ENCODE measurements around the gene PLAC9.

Gene PLAC9

DNA sequence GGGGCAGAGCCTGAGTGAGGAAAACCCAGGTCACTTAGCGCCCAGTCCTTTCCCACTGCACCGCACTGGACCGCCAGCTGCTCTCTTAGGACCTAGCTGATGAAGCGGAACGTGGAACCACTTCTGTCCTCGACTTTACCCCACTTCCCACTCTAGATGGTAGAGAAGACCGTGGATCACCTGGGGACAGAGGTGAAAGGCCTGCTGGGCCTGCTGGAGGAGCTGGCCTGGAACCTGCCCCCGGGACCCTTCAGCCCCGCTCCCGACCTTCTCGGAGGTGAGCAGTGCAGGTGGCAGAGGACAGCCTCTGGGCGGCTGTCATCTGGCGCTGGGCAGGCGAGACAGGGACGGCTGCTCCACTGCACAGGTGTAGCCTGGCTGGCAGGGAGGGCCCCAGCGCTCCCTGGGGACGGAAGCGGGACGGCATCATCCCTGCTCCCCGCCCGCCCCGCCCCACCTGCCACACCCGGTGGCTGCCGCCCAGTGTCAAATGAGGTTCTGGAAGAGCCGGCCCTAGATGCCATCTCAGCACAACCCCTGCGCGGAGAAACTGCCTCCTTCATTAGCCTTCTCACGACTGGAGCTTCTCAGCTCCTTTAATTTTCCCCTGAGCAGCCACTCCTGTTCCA lies 11.7 kb downstream of the PLAC9 start (continued):
- TF ChIP-seq ZNF350 (tag by site-specific recombination; IDR thresholded peaks at IDR 0.05), result no peak
- TF ChIP-seq, protein P1, sequence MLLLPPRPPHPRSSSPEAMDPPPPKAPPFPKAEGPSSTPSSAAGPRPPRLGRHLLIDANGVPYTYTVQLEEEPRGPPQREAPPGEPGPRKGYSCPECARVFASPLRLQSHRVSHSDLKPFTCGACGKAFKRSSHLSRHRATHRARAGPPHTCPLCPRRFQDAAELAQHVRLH (tag by site-specific recombination; IDR thresholded peaks at IDR 0.05), result no peak
- TF ChIP-seq ZNF600 (tag by site-specific recombination; IDR thresholded peaks at IDR 0.05), result peak; percentile 62
- no peak for TF ChIP-seq ZBTB7A (tag by site-specific recombination; IDR thresholded peaks at IDR 0.05; ENCODE audit: low read depth)
- no peak for TF ChIP-seq YY2 (tag by site-specific recombination; IDR thresholded peaks at IDR 0.05)
- no peak for TF ChIP-seq MZF1 (tag by site-specific recombination; IDR thresholded peaks at IDR 0.05; ENCODE audit: borderline replicate concordance)
- no peak for TF ChIP-seq TCF7L2 (IDR thresholded peaks at IDR 0.05; ENCODE audit: borderline replicate concordance, low read depth, low read length)
- no peak for TF ChIP-seq HOXA7 (CRISPR knock-in tag; IDR thresholded peaks at IDR 0.05; ENCODE audit: borderline replicate concordance)
- no peak for TF ChIP-seq ZNF664 (tag by site-specific recombination; IDR thresholded peaks at IDR 0.05)
- TF ChIP-seq, protein P2, sequence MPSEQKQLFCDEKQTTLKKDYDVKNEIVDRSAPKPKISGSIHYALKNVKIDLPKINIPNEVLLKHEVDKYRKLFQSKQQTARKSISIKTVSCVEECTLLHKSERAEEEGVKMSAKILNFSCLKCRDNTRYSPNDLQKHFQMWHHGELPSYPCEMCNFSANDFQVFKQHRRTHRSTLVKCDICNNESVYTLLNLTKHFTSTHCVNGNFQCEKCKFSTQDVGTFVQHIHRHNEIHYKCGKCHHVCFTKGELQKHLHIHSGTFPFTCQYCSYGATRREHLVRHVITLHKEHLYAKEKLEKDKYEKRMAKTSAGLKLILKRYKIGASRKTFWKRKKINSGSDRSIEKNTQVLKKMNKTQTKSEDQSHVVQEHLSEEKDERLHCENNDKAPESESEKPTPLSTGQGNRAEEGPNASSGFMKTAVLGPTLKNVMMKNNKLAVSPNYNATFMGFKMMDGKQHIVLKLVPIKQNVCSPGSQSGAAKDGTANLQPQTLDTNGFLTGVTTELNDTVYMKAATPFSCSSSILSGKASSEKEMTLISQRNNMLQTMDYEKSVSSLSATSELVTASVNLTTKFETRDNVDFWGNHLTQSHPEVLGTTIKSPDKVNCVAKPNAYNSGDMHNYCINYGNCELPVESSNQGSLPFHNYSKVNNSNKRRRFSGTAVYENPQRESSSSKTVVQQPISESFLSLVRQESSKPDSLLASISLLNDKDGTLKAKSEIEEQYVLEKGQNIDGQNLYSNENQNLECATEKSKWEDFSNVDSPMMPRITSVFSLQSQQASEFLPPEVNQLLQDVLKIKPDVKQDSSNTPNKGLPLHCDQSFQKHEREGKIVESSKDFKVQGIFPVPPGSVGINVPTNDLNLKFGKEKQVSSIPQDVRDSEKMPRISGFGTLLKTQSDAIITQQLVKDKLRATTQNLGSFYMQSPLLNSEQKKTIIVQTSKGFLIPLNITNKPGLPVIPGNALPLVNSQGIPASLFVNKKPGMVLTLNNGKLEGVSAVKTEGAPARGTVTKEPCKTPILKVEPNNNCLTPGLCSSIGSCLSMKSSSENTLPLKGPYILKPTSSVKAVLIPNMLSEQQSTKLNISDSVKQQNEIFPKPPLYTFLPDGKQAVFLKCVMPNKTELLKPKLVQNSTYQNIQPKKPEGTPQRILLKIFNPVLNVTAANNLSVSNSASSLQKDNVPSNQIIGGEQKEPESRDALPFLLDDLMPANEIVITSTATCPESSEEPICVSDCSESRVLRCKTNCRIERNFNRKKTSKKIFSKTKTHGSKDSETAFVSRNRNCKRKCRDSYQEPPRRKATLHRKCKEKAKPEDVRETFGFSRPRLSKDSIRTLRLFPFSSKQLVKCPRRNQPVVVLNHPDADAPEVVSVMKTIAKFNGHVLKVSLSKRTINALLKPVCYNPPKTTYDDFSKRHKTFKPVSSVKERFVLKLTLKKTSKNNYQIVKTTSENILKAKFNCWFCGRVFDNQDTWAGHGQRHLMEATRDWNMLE (tag by site-specific recombination; conservative IDR thresholded peaks at IDR 0.05; ENCODE audit: low read depth), result no peak
- no peak for TF ChIP-seq ZNF776 (tag by site-specific recombination; IDR thresholded peaks at IDR 0.05; ENCODE audit: borderline replicate concordance)
- TF ChIP-seq KLF1 (tag by site-specific recombination; IDR thresholded peaks at IDR 0.05), result peak; percentile 81
- TF ChIP-seq SP2 (tag by site-specific recombination; IDR thresholded peaks at IDR 0.05), result 0 out of 2 replicates have a peak, but pooled peaks have one; percentile 3
- TF ChIP-seq ZNF416 (tag by site-specific recombination; IDR thresholded peaks at IDR 0.05), result no peak
- TF ChIP-seq, protein P3, sequence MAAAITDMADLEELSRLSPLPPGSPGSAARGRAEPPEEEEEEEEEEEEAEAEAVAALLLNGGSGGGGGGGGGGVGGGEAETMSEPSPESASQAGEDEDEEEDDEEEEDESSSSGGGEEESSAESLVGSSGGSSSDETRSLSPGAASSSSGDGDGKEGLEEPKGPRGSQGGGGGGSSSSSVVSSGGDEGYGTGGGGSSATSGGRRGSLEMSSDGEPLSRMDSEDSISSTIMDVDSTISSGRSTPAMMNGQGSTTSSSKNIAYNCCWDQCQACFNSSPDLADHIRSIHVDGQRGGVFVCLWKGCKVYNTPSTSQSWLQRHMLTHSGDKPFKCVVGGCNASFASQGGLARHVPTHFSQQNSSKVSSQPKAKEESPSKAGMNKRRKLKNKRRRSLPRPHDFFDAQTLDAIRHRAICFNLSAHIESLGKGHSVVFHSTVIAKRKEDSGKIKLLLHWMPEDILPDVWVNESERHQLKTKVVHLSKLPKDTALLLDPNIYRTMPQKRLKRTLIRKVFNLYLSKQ (tag by site-specific recombination; IDR thresholded peaks at IDR 0.05; ENCODE audit: borderline replicate concordance), result no peak
- no peak for TF ChIP-seq ZNF24 (tag by site-specific recombination; IDR thresholded peaks at IDR 0.05)
- TF ChIP-seq, protein P4, sequence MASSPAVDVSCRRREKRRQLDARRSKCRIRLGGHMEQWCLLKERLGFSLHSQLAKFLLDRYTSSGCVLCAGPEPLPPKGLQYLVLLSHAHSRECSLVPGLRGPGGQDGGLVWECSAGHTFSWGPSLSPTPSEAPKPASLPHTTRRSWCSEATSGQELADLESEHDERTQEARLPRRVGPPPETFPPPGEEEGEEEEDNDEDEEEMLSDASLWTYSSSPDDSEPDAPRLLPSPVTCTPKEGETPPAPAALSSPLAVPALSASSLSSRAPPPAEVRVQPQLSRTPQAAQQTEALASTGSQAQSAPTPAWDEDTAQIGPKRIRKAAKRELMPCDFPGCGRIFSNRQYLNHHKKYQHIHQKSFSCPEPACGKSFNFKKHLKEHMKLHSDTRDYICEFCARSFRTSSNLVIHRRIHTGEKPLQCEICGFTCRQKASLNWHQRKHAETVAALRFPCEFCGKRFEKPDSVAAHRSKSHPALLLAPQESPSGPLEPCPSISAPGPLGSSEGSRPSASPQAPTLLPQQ (tag by site-specific recombination; IDR thresholded peaks at IDR 0.05), result 0 out of 2 replicates have a peak, but pooled peaks have one; percentile 35
- peak; percentile 64 for TF ChIP-seq ZNF335 (tag by site-specific recombination; conservative IDR thresholded peaks at IDR 0.05)
- TF ChIP-seq, protein P5, sequence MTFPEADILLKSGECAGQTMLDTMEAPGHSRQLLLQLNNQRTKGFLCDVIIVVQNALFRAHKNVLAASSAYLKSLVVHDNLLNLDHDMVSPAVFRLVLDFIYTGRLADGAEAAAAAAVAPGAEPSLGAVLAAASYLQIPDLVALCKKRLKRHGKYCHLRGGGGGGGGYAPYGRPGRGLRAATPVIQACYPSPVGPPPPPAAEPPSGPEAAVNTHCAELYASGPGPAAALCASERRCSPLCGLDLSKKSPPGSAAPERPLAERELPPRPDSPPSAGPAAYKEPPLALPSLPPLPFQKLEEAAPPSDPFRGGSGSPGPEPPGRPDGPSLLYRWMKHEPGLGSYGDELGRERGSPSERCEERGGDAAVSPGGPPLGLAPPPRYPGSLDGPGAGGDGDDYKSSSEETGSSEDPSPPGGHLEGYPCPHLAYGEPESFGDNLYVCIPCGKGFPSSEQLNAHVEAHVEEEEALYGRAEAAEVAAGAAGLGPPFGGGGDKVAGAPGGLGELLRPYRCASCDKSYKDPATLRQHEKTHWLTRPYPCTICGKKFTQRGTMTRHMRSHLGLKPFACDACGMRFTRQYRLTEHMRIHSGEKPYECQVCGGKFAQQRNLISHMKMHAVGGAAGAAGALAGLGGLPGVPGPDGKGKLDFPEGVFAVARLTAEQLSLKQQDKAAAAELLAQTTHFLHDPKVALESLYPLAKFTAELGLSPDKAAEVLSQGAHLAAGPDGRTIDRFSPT (tag by site-specific recombination; IDR thresholded peaks at IDR 0.05), result no peak
- TF ChIP-seq, protein P6, sequence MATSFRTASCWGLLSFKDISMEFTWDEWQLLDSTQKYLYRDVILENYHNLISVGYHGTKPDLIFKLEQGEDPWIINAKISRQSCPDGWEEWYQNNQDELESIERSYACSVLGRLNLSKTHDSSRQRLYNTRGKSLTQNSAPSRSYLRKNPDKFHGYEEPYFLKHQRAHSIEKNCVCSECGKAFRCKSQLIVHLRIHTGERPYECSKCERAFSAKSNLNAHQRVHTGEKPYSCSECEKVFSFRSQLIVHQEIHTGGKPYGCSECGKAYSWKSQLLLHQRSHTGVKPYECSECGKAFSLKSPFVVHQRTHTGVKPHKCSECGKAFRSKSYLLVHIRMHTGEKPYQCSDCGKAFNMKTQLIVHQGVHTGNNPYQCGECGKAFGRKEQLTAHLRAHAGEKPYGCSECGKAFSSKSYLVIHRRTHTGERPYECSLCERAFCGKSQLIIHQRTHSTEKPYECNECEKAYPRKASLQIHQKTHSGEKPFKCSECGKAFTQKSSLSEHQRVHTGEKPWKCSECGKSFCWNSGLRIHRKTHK (tag by site-specific recombination; IDR thresholded peaks at IDR 0.05), result no peak
- TF ChIP-seq, protein P7, sequence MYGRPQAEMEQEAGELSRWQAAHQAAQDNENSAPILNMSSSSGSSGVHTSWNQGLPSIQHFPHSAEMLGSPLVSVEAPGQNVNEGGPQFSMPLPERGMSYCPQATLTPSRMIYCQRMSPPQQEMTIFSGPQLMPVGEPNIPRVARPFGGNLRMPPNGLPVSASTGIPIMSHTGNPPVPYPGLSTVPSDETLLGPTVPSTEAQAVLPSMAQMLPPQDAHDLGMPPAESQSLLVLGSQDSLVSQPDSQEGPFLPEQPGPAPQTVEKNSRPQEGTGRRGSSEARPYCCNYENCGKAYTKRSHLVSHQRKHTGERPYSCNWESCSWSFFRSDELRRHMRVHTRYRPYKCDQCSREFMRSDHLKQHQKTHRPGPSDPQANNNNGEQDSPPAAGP (tag by site-specific recombination; IDR thresholded peaks at IDR 0.05), result 0 out of 2 replicates have a peak, but pooled peaks have one; percentile 19

Data from HEK293 (cell line).